K562 (cell line): ENCODE data around the gene CREB3L1. TPM values are rescaled to one million over a fixed set of nuclear protein-coding genes. Genes with fewer than 3 reads are reported as not detected.

Source experiments
- ATAC-seq: fragments of 200-7000 bp; cut with Tn5 transposase; 3 replicates; pipeline ENCODE4 v1.9.1; 2020; ENCODE audit warnings: moderate library complexity
- BruUV-seq: library from RNA; stranded (reverse); fragments of 400-500 nt; replicated peaks from 2 replicates; lab custom pipeline; 2021; lab: Mats Ljungman, UMichigan
- CTCF ChIA-PET: fragments of 300-600 bp; formaldehyde crosslinking; extraction: SDS; loops from one replicate; lab custom pipeline; 2021; ENCODE audit warnings: low intra/inter-chr PET ratio; lab: Yijun Ruan, JAX
- POLR2A ChIA-PET: fragments of 300-600, 350-650 bp; sonication (Branson Sonifier 250); formaldehyde crosslinking; extraction: SDS; loops from one replicate; lab custom pipeline; 2021; ENCODE audit warnings: antibody characterized with exemption, inconsistent platforms; lab: Yijun Ruan, JAX
- DNase-seq, 4 experiments: peaks; one replicate each; pipeline versions ENCODE4 v3.0.0 to v3.0.0-alpha.2; 2011 to 2018; ENCODE audit warnings: low spot score in 3 of 4, mixed read lengths in 3 of 4; ENCODE audit errors: extremely low read depth in 1 of 4
- FAIRE-seq: peaks from 2 replicates; lab custom pipeline; 2011; peaks lifted over from hg19 to GRCh38; lab: Jason Lieb, UNC
- H2AFZ ChIP-seq: 2 replicates; pipeline ENCODE4 v1.6.0; 2011; ENCODE audit warnings: low read depth, low read length, control low read depth, inconsistent platforms
- H3K27ac ChIP-seq: fragments of 200-600 bp; 3 replicates; pipeline ENCODE4 v1.8.0; 2011; ENCODE audit warnings: low read depth, mild to moderate bottlenecking, control low read depth, inconsistent platforms, low read length, moderate library complexity, mixed read lengths; ENCODE audit errors: extremely low read depth
- H3K27me3 ChIP-seq, 2 experiments: fragments of 300-600 bp in 1 of 2; 2 replicates in 1 of 2; 3 replicates in 1 of 2; pipeline versions ENCODE4 v1.6.0 to v1.8.0; 2011; ENCODE audit warnings: inconsistent platforms in 2 of 2, low read length in 2 of 2, mild to moderate bottlenecking in 1 of 2, mixed read lengths in 1 of 2, moderate library complexity in 1 of 2; ENCODE audit not compliant: control insufficient read depth in 2 of 2, insufficient read depth in 2 of 2
- H3K36me3 ChIP-seq: fragments of 300-600 bp; 3 replicates; pipeline ENCODE4 v1.8.0; 2011; ENCODE audit warnings: mild to moderate bottlenecking, low read length, inconsistent platforms; ENCODE audit not compliant: control insufficient read depth, insufficient read depth
- H3K4me1 ChIP-seq, 2 experiments: fragments of 200-600 bp in 1 of 2; replicated peaks in 1 of 2; 2 replicates in 1 of 2; 3 replicates in 1 of 2; pipeline versions ENCODE4 v1.5.1 to v1.8.0; 2011; ENCODE audit warnings: inconsistent platforms in 2 of 2, low read length in 2 of 2, mild to moderate bottlenecking in 1 of 2, mixed read lengths in 1 of 2, moderate library complexity in 1 of 2; ENCODE audit not compliant: control insufficient read depth in 2 of 2, insufficient read depth in 2 of 2
- H3K4me2 ChIP-seq: 2 replicates; pipeline ENCODE4 v1.6.1; 2011; ENCODE audit warnings: low read length, control low read depth, inconsistent platforms, mixed read lengths; ENCODE audit not compliant: insufficient read depth
- H3K4me3 ChIP-seq: fragments of 200-600 bp; sonication (generic), shearing (Covaris generic); 2 replicates; pipeline ENCODE4 v1.5.1; 2016; ENCODE audit warnings: control low read depth, inconsistent platforms
- H3K79me2 ChIP-seq: fragments of 200-600 bp; 3 replicates; pipeline ENCODE4 v1.8.0; 2011; ENCODE audit warnings: low read length, inconsistent platforms; ENCODE audit not compliant: control insufficient read depth, insufficient read depth
- H3K9ac ChIP-seq, 2 experiments: 2 replicates each; pipeline versions ENCODE4 v1.6.0 to v1.6.1; 2011; ENCODE audit warnings: low read depth in 2 of 2, low read length in 2 of 2, control low read depth in 1 of 2, inconsistent platforms in 1 of 2, mild to moderate bottlenecking in 1 of 2, mixed read lengths in 1 of 2; ENCODE audit not compliant: insufficient read depth in 1 of 2
- H3K9me1 ChIP-seq: one replicate; pipeline ENCODE4 v1.6.0; 2011; ENCODE audit warnings: inconsistent platforms, mild to moderate bottlenecking, low read length, moderate library complexity; ENCODE audit not compliant: control insufficient read depth, insufficient read depth
- H3K9me3 ChIP-seq: replicated peaks from 2 replicates; pipeline ENCODE4 v1.5.1; 2011; ENCODE audit warnings: low read depth, low read length, inconsistent platforms; ENCODE audit not compliant: control insufficient read depth, insufficient read depth
- H4K20me1 ChIP-seq: replicated peaks from 2 replicates; pipeline ENCODE4 v1.6.1; 2011; ENCODE audit warnings: low read length, inconsistent platforms, mixed read lengths; ENCODE audit not compliant: control insufficient read depth, insufficient read depth
- CREB1 ChIP-seq, 2 experiments: sonication (generic) in 1 of 2; formaldehyde crosslinking in 1 of 2; IDR thresholded peaks; 2 replicates each; pipeline versions ENCODE4 v1.6.1 to v1.8.0; 2012 to 2022; ENCODE audit warnings: inconsistent platforms in 1 of 2, mild to moderate bottlenecking in 1 of 2, missing genetic modification reagents in 1 of 2, moderate library complexity in 1 of 2
- CUX1 ChIP-seq: fragments of 200-800 bp; sonication (Bioruptor generic); IDR thresholded peaks from 2 replicates; pipeline ENCODE4 v1.6.1; 2016; ENCODE audit warnings: missing genetic modification characterization, missing compliant biosample characterization
- ESRRA ChIP-seq: fragments of 450-650 bp; IDR thresholded peaks from 2 replicates; pipeline ENCODE4 v1.6.1; 2014; ENCODE audit warnings: low read depth, mild to moderate bottlenecking, moderate library complexity, borderline replicate concordance
- LEF1 ChIP-seq: fragments of 450-650 bp; IDR thresholded peaks from 2 replicates; pipeline ENCODE4 v1.6.1; 2016; ENCODE audit warnings: mild to moderate bottlenecking
- MYBL2 ChIP-seq, 2 experiments: fragments of 450-650 bp in 1 of 2; sonication (generic) in 1 of 2; formaldehyde crosslinking in 1 of 2; IDR thresholded peaks; 2 replicates each; pipeline versions ENCODE4 v1.6.1 to v1.8.1; 2017 to 2022; ENCODE audit warnings: borderline replicate concordance in 1 of 2, inconsistent platforms in 1 of 2, low read depth in 1 of 2, mild to moderate bottlenecking in 1 of 2, missing genetic modification reagents in 1 of 2, moderate library complexity in 1 of 2
- POLR2G ChIP-seq: fragments of 200-400 bp; formaldehyde crosslinking; IDR thresholded peaks from 2 replicates; pipeline ENCODE4 v1.6.1; 2017; ENCODE audit warnings: low read depth, mild to moderate bottlenecking, antibody characterized with exemption, low read length, moderate library complexity
- SAP30 ChIP-seq: fragments of 200-600 bp; sonication (generic); IDR thresholded peaks from 2 replicates; pipeline ENCODE4 v1.6.1; 2012; ENCODE audit warnings: borderline replicate concordance, low read depth, mild to moderate bottlenecking, moderate library complexity, low read length, control low read depth, inconsistent platforms; ENCODE audit not compliant: insufficient read depth, poor library complexity, severe bottlenecking
- ZNF311 ChIP-seq: fragments of 250-450 bp; sonication (Bioruptor Pico); IDR thresholded peaks from 2 replicates; pipeline ENCODE4 v1.4.0; 2020; ENCODE audit warnings: mild to moderate bottlenecking, moderate library complexity
- WGBS: fragments of 100-300 bp; shearing (Covaris generic); methylation state at CpG from one replicate; pipeline ENCODE4 v1.1.6; 2016; ENCODE audit warnings: low coverage, mixed read lengths; ENCODE audit not compliant: insufficient coverage; ENCODE audit errors: missing lambda C conversion rate; 5-methylcytosine and 5-hydroxymethylcytosine counted together
- in situ Hi-C: fragments of 300-500 bp; cut with MboI; formaldehyde crosslinking; loops from 4 replicates; pipeline ENCODE4 v1.15.0; 2018; ENCODE audit warnings: inconsistent platforms, mixed read lengths
- intact Hi-C: fragments of 100-400 bp; cut with micrococcal nuclease; formaldehyde crosslinking; loops from 2 replicates; pipeline ENCODE4 v1.14.2; 2022
- polyA plus RNA-seq, 8 experiments: library from polyadenylated mRNA; depleted of rRNA in 4 of 8; stranded (reverse) in 5 of 8; unstranded in 3 of 8; fragments of >200 nt; fragmentation: Nextera tagmentation in 2 of 8; fragmentation: Illumina TruSeq in 1 of 8; extraction: Ambion mirVana in 2 of 8; extraction: Trizol in 1 of 8; gene quantifications; 2 replicates each; pipeline versions ENCODE4 v1.2.1 to v1.2.3, GENCODE V29; 2011 to 2014; ENCODE audit warnings: inconsistent platforms in 1 of 8, missing spikeins in 1 of 8
- total RNA-seq, 7 experiments: library from RNA; depleted of rRNA in 6 of 7; stranded (reverse); fragments of >200 nt in 6 of 7; fragmentation: Illumina TruSeq in 2 of 7; extraction: Trizol in 2 of 7; gene quantifications; 2 replicates each; pipeline versions ENCODE4 v1.2.1 to v1.2.3, GENCODE V29; 2011 to 2021; ENCODE audit warnings: low replicate concordance in 1 of 7
- TF ChIP-seq, protein P1 (sequence below): sonication (generic); formaldehyde crosslinking; IDR thresholded peaks from 2 replicates; pipeline ENCODE4 v1.8.1; 2023; ENCODE audit warnings: mild to moderate bottlenecking, missing genetic modification reagents
- TF ChIP-seq, protein P2 (sequence below): fragments of 250-450 bp; sonication (Bioruptor Pico); IDR thresholded peaks from 2 replicates; pipeline ENCODE4 v1.9.0; 2021; ENCODE audit warnings: mild to moderate bottlenecking, inconsistent platforms

Gene CREB3L1
- total and polyA plus RNA-seq, 9 of the 15 experiments (the other 6 are each of a cell fraction or from before 2014, with no cell fraction given): 1.2 to 27.6 (median 3.7) TPM

DNA sequence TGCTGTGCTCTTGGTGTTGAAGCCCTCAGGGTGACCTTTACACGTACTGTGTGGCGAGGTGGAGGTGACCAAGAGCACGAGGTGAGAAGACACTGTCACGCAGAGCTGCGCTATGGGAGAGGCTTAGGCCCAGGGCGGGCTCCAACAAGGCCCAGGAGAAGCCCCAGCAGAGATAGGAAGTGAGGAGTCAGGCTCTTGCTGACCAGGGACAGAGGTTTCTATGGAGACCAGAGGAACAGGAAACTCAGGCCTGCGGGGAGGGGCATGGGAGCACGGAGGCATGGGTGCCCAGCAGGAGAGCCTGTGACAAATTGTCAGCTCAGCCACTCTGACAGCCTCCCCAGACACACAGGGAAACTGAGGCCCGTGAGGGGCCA lies 85.6 kb downstream of the CREB3L1 start:
- Histone ChIP-seq H3K4me3 (no peak overlapping the region), H2AFZ (no peak overlapping the region)
- peak; percentile 8; the same call in 2 of the 3 replicates for ATAC-seq
- TF ChIP-seq ESRRA (no peak), CUX1 (0 out of 2 replicates have a peak, but pooled peaks have one; percentile 65), SAP30 (no peak), CREB1 (IDR thresholded peaks at IDR 0.05) (no peak), CREB1 (CRISPR knock-in tag; IDR thresholded peaks at IDR 0.05) (no peak), ZNF311 (CRISPR knock-in tag) (0 out of 2 replicates have a peak, but pooled peaks have one; percentile 75), MYBL2 (IDR thresholded peaks at IDR 0.05; ENCODE audit: low read depth) (no peak), MYBL2 (CRISPR knock-in tag; IDR thresholded peaks at IDR 0.05; ENCODE audit: borderline replicate concordance) (no peak), LEF1 (no peak), POLR2G (0 out of 2 replicates have a peak, but pooled peaks have one; percentile 25)
- TF ChIP-seq, protein P1, sequence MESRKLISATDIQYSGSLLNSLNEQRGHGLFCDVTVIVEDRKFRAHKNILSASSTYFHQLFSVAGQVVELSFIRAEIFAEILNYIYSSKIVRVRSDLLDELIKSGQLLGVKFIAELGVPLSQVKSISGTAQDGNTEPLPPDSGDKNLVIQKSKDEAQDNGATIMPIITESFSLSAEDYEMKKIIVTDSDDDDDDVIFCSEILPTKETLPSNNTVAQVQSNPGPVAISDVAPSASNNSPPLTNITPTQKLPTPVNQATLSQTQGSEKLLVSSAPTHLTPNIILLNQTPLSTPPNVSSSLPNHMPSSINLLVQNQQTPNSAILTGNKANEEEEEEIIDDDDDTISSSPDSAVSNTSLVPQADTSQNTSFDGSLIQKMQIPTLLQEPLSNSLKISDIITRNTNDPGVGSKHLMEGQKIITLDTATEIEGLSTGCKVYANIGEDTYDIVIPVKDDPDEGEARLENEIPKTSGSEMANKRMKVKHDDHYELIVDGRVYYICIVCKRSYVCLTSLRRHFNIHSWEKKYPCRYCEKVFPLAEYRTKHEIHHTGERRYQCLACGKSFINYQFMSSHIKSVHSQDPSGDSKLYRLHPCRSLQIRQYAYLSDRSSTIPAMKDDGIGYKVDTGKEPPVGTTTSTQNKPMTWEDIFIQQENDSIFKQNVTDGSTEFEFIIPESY: no peak
- TF ChIP-seq, protein P2, sequence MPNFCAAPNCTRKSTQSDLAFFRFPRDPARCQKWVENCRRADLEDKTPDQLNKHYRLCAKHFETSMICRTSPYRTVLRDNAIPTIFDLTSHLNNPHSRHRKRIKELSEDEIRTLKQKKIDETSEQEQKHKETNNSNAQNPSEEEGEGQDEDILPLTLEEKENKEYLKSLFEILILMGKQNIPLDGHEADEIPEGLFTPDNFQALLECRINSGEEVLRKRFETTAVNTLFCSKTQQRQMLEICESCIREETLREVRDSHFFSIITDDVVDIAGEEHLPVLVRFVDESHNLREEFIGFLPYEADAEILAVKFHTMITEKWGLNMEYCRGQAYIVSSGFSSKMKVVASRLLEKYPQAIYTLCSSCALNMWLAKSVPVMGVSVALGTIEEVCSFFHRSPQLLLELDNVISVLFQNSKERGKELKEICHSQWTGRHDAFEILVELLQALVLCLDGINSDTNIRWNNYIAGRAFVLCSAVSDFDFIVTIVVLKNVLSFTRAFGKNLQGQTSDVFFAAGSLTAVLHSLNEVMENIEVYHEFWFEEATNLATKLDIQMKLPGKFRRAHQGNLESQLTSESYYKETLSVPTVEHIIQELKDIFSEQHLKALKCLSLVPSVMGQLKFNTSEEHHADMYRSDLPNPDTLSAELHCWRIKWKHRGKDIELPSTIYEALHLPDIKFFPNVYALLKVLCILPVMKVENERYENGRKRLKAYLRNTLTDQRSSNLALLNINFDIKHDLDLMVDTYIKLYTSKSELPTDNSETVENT (CRISPR knock-in tag): no peak

More for the DNA sequence above, 85.6 kb downstream of the CREB3L1 start:
- no TSS peak for BruUV-seq
- POLR2A ChIA-PET: interaction anchor here (1.1 to 2.0 kb wide), 2 partner anchors 11 to 29 kb away, joined by 3 to 7 read pairs; no protein-coding TSS in a partner anchor
- Histone ChIP-seq H4K20me1 (no peaks in the 10 kb centered on the region; the same call in 1 of the 2 replicates), H3K79me2 (peaks cover 46% of the 10 kb centered on the region), H3K4me2 (no peak overlapping the region), H3K36me3 (peaks cover 36% of the 10 kb centered on the region; the same call in 2 of the 3 replicates), H3K9ac (peak overlapping the region in 1 of 2 experiments; percentile 74; a peak in 2 of 4 replicates), H3K9me1 (peaks cover 3% of the 10 kb centered on the region), H3K27me3 (no peaks in the 10 kb centered on the region), H3K9me3 (no peaks in the 10 kb centered on the region), H3K27ac (peak overlapping the region; percentile 63), H3K4me1 (peaks cover 29 to 60% of the 10 kb centered on the region in 2 experiments)
- 44% methylated on average over 8 of the region's 9 CpGs for WGBS
- peak in 1 of 4 experiments; percentile 52 for DNase-seq
- FAIRE-seq: no peak
- CTCF ChIA-PET: no interaction called here
- in situ Hi-C loops: no loop called here
- intact Hi-C loops: no loop called here
